ENCODE results near the gene LYPD8.

The LYPD8 gene

DNA sequence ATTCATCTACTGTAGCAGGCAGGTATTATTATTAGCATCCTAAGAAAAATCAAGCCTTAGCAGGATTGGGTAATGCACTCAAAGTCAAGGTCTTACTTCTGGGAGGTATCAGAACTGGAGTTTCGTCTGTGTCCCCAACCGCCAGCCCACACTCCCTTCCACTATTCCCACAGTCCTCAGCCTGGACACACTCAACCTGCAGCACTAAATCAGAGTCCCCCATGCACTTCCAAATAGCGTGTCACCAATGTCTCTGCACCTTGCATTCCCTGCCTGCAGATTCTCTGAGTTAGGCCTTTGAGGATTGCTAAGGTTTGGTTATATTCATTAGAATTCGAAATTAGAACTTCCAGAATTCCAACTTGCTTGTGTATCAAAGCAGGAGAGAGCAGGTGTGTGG lies 3.9 kb downstream of the LYPD8 start:
- TF ChIP-seq, protein P1, sequence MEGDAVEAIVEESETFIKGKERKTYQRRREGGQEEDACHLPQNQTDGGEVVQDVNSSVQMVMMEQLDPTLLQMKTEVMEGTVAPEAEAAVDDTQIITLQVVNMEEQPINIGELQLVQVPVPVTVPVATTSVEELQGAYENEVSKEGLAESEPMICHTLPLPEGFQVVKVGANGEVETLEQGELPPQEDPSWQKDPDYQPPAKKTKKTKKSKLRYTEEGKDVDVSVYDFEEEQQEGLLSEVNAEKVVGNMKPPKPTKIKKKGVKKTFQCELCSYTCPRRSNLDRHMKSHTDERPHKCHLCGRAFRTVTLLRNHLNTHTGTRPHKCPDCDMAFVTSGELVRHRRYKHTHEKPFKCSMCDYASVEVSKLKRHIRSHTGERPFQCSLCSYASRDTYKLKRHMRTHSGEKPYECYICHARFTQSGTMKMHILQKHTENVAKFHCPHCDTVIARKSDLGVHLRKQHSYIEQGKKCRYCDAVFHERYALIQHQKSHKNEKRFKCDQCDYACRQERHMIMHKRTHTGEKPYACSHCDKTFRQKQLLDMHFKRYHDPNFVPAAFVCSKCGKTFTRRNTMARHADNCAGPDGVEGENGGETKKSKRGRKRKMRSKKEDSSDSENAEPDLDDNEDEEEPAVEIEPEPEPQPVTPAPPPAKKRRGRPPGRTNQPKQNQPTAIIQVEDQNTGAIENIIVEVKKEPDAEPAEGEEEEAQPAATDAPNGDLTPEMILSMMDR (conservative IDR thresholded peaks at IDR 0.05; ENCODE audit: low read depth, low read length): no peak
- no peak overlapping the region for H3K4me3 ChIP-seq (ENCODE audit: low read length)

DNA sequence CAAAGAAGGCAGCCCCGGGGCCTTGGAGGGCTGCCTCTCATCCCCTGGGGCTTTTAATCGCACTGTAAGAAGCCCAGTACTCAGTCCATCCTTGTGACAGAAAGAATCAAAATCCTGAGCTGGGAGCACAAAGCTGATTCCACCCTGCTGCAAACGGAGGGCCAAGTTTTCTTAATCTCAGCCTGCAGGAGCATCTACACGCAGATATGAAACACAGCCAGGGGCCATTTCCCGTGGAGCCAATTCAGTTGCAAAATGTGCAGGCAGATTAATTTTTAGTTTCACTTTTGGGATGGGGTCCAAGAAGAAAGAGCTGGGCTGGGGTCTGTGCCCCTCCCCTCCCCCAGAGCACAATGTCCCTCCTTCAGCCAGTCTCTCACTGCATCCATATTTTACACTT lies 4.4 kb downstream of the LYPD8 start:
- no peak for DNase-seq (ENCODE audit: low read depth)
- H3K4me3 ChIP-seq (ENCODE audit: low read length): no peak overlapping the region
- TF ChIP-seq, protein P1 (conservative IDR thresholded peaks at IDR 0.05; ENCODE audit: low read depth, low read length): no peak

More for the DNA sequence above, 3.9 kb downstream of the LYPD8 start:
- no peak for DNase-seq (ENCODE audit: low read depth)

DNA sequence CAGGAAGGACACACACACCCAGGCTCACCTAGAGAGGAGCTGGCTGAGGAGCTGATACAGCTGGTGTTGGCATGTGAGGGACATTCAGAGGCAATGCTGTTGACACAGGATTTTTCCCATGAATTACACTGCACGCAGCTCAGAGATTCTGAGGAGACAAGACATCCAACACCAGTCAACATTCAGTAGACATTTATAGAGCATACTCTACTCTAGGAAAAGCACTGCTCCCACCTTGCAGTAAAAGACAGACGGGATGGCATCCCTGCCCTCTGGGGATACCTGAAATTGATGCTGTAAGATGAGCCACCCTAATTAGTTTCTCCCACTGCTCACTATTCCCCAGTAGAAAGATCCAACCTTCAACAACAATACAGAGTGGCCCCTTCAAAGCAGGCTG lies 5.1 kb downstream of the LYPD8 start:
- DNase-seq (ENCODE audit: low read depth): no peak
- TF ChIP-seq, protein P1 (conservative IDR thresholded peaks at IDR 0.05; ENCODE audit: low read depth, low read length): no peak
- no peak overlapping the region for H3K4me3 ChIP-seq (ENCODE audit: low read length)

DNA sequence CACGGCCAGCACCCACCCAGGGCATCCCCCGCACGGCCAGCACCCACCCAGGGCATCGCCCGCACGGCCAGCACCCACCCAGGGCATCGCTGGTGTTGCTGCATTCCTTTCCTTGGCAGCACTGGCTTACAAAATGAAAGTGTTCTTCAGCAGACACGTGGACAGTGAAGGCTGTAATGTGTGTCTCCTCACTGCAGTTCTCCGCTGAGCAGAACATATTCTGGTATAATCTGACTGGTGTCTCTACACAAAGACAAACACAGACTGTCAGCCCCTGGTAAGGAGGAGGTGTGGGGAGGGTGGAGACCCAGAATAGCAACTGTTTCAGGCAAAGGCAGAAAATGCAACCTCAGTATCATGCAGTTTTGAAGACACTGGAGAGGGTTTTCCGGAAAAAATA lies 7.3 kb downstream of the LYPD8 start:
- H3K4me3 ChIP-seq (ENCODE audit: low read length): no peak overlapping the region
- DNase-seq (ENCODE audit: low read depth): no peak
- TF ChIP-seq, protein P1 (conservative IDR thresholded peaks at IDR 0.05; ENCODE audit: low read depth, low read length): no peak

DNA sequence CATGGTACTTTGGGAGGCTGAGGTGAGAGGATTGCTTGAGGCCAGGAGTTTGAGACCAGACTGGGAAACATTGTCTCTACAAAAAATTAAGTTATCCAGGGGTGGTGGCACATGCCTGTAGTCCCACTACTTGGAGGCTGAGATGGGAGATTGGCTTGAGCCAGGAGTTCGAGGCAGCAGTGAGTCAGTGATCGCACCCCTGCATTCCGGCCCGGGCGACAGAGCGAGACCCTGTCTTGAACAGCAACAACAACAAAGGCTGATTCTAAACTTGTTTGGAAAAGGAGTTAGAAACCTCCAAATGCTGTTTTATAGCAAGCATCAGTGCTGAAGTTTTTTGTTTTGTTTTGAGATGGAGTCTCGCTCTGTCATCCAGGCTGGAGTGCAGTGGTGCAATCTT lies 14.7 kb downstream of the LYPD8 start:
- TF ChIP-seq, protein P1 (conservative IDR thresholded peaks at IDR 0.05; ENCODE audit: low read depth, low read length): no peak
- no peak for DNase-seq (ENCODE audit: low read depth)
- no peak overlapping the region for H3K4me3 ChIP-seq (ENCODE audit: low read length)

DNA sequence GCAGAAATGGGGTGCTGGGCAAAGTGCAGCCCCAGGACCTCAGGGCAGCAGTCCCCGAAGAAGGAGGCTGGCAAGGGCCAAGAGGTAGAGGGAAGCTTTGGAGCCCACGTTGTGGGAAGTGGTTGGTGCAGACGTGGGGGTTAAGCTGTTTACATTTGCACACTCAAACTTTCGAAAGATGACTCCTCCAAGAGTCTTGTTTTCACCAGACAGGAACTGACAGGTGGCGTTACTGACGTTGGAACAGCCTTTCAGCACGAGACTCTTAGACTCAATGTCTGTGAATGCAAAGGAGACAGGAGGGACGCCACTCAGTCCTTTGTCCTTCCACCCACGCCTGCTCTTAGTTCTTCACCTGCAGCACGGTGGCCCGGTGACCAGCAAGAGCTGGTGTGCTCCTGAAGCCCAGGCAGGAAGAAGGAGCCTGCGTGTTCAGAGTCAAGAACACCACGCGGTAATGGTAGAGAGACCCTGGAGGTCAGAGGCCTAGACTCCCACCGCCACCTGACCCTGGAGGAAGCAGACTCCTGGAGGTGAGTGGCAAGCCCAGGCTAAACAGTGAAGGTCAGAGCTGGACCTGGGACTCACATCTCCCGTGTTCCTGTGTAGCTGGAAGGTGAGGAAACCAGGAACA lies 15.9 kb downstream of the LYPD8 start:
- DNase-seq (ENCODE audit: low read depth): no peak
- H3K4me3 ChIP-seq (ENCODE audit: low read length): no peak overlapping the region
- TF ChIP-seq, protein P1 (conservative IDR thresholded peaks at IDR 0.05; ENCODE audit: low read depth, low read length): no peak

DNA sequence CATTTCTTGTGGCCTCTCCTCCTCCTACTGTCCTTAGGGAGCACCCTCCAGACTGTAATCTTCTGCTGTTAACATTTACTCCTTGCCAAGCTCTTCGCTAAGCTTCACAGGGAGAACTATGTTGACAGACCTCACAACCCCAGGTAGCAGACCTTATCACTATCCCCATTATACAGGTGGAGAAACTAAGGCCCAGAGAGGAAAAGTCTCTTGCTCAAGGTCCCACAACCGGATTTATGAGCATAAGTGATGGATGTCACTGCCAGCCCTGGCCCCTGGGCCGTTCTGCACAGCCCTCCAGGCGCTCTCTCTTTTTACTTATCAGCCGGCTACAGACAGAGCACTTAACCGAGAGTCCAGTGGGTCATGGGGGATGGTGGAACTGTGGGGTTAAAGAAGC lies 18.1 kb downstream of the LYPD8 start:
- TF ChIP-seq, protein P1 (conservative IDR thresholded peaks at IDR 0.05; ENCODE audit: low read depth, low read length): no peak
- DNase-seq (ENCODE audit: low read depth): no peak
- no peak overlapping the region for H3K4me3 ChIP-seq (ENCODE audit: low read length)
